GM20000 (cell line): Measurements from ENCODE around the gene OR4D10.

ENCODE experiments used
- DNase-seq: peaks from one replicate; pipeline ENCODE4 v3.0.0; 2012; ENCODE audit warnings: low spot score
- CTCF ChIP-seq: IDR thresholded peaks from 2 replicates; pipeline ENCODE4 v1.5.1; 2012; ENCODE audit warnings: mild to moderate bottlenecking, control low read depth; ENCODE audit errors: extremely low read depth, missing control alignments

The OR4D10 gene

GRCh38 chr11:59528711-59529110, 55.6 kb downstream of the OR4D10 start:
- DNase-seq, result no peak
- no peak for TF ChIP-seq CTCF
